C1 segment of cervical spinal cord (tissue), 14 donors: ENCODE data around the gene COX4I2.
"Not testable (repeated sequence)": the region's sequence is repeated elsewhere in the genome, so short reads cannot be mapped to it uniquely, and the experiment has no call there.

ENCODE experiments used
- DNase-seq, 14 donors: peaks; one replicate each; lab custom pipeline; 2025; lab: John Stamatoyannopoulos, UW

Gene COX4I2

GRCh38 chr20:31653561-31653960 lies 15.8 kb downstream of the COX4I2 start:
- DNase-seq: peak in 1 of 14 donors; percentile 79

GRCh38 chr20:31654534-31654933 lies 16.8 kb downstream of the COX4I2 start:
- DNase-seq: no peak

- DNase-seq: peak in 13 of 14 donors; percentile 20 to 88 (median 79)
Observed at GRCh38 chr20:31661625-31662371, 24.1 kb downstream of the COX4I2 start.

- no peak for DNase-seq
Observed at GRCh38 chr20:31662372-31662854, 24.7 kb downstream of the COX4I2 start.

GRCh38 chr20:31663524-31663837 lies 25.8 kb downstream of the COX4I2 start:
- no peak for DNase-seq

- peak in 9 of 14 donors; percentile 44 to 78 (median 67) for DNase-seq
Observed at GRCh38 chr20:31663838-31664695, 26.4 kb downstream of the COX4I2 start.

GRCh38 chr20:31664696-31665354 lies 27.1 kb downstream of the COX4I2 start:
- peak in 3 of 14 donors; percentile 51 to 61 (median 58) for DNase-seq

GRCh38 chr20:31665753-31666152 lies 28.0 kb downstream of the COX4I2 start:
- no peak for DNase-seq

- DNase-seq: peak in 11 of 14 donors; percentile 28 to 80 (median 65)
Observed at GRCh38 chr20:31666258-31667042, 28.7 kb downstream of the COX4I2 start.

GRCh38 chr20:31667315-31668285 lies 29.9 kb downstream of the COX4I2 start:
- peak in 3 of 14 donors; percentile 14 to 30 (median 25) for DNase-seq

- DNase-seq: not testable (repeated sequence)
Observed at GRCh38 chr20:31668944-31669343, 31.2 kb downstream of the COX4I2 start.

- DNase-seq: peak in 2 of 14 donors; percentile 44 to 64
Observed at GRCh38 chr20:31669876-31670275, 32.2 kb downstream of the COX4I2 start.

- DNase-seq: peak in 12 of 14 donors; percentile 59 to 96 (median 83)
Observed at GRCh38 chr20:31670371-31671228, 32.9 kb downstream of the COX4I2 start.

- DNase-seq: peak in 1 of 14 donors; percentile 14
Observed at GRCh38 chr20:31671324-31671723, 33.6 kb downstream of the COX4I2 start.

- DNase-seq: no peak
Observed at GRCh38 chr20:31673435-31673834, 35.7 kb downstream of the COX4I2 start.

- no peak for DNase-seq
Observed at GRCh38 chr20:31673943-31674463, 36.3 kb downstream of the COX4I2 start.

GRCh38 chr20:31674895-31675827 lies 37.4 kb downstream of the COX4I2 start:
- DNase-seq: peak in 10 of 14 donors; percentile 44 to 98 (median 62)
